SK-N-MC (cell line): ENCODE data around the gene SLC6A7.

Experiments
- EZH2 ChIP-seq: fragments of 200-600 bp; sonication (generic); IDR thresholded peaks from one replicate; pipeline ENCODE4 v1.6.1; 2017; ENCODE audit warnings: antibody characterized with exemption
- FOXP2 ChIP-seq: optimal IDR thresholded peaks from 2 replicates; pipeline ENCODE3; 2011; ENCODE audit warnings: mild to moderate bottlenecking, moderate library complexity; ENCODE audit not compliant: insufficient read depth; ENCODE audit errors: extremely low read length, control extremely low read depth
- POLR2AphosphoS5 ChIP-seq: IDR thresholded peaks from 2 replicates; pipeline ENCODE4 v1.6.1; 2012; ENCODE audit warnings: mild to moderate bottlenecking, low read depth, low read length, borderline replicate concordance

DNA sequence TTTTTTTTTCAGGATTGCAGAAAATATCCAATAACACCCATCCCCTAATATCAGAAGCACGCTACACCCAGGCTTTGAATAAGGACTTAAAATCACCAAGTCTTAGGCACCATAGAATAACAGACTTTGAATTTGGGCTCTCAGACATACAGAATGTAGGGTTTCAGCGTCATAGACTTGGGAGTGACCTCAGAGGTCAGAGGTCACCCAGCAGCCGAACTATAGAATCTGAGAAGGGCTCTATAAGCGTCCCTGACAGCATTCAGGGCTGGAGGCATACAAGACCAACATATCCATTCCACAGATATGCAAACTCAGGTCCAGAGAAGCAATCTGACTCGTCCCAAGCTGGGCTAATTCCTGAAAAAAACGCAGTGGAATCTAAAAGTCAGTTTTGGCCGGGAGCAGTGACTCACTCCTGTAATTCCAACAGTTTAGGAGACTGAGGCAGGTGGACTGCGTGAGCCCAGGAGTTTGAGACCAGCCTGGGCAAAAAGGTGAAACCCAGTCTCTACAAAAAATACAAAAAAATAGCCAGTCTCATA is 34.7 kb downstream of the SLC6A7 start:
- TF ChIP-seq POLR2AphosphoS5 (no peak), EZH2 (no peak), FOXP2 (no peak)
